GM12878 (cell line): Measurements from ENCODE around the gene YPEL3. TPM values are rescaled to one million over a fixed set of nuclear protein-coding genes. Genes with fewer than 3 reads are reported as not detected.
A peak's percentile ranks its signal among the peaks of the same experiment; 100 is the strongest.

Source experiments
- ATF3 ChIP-seq: IDR thresholded peaks from 2 replicates; pipeline ENCODE4 v1.6.1; 2011; ENCODE audit warnings: low read depth, mild to moderate bottlenecking, low read length, moderate library complexity, borderline replicate concordance; ENCODE audit errors: extremely low read depth
- CBX3 ChIP-seq: fragments of 200-600 bp; sonication (generic); IDR thresholded peaks from 2 replicates; pipeline ENCODE4 v1.6.1; 2016; ENCODE audit warnings: low read depth, borderline replicate concordance
- CBX5 ChIP-seq: sonication (generic); IDR thresholded peaks from 2 replicates; pipeline ENCODE4 v1.6.1; 2016; ENCODE audit warnings: low read depth, moderate library complexity, mild to moderate bottlenecking, inconsistent platforms
- CHD1 ChIP-seq: IDR thresholded peaks from 2 replicates; pipeline ENCODE4 v1.6.1; 2012; ENCODE audit warnings: low read depth, low read length, improper control_type of control experiment
- CHD2 ChIP-seq: IDR thresholded peaks from 2 replicates; pipeline ENCODE4 v1.6.1; 2011; ENCODE audit warnings: low read depth, low read length, improper control_type of control experiment, borderline replicate concordance
- DPF2 ChIP-seq: fragments of 450-650 bp; IDR thresholded peaks from 2 replicates; pipeline ENCODE4 v1.6.1; 2017; ENCODE audit warnings: mild to moderate bottlenecking
- EED ChIP-seq: sonication (generic); IDR thresholded peaks from 2 replicates; pipeline ENCODE4 v1.6.1; 2016; ENCODE audit warnings: antibody characterized with exemption, low read depth
- HSF1 ChIP-seq: fragments of 150-350 bp; IDR thresholded peaks from 2 replicates; pipeline ENCODE4 v1.6.1; 2014; ENCODE audit warnings: mild to moderate bottlenecking, low read depth, low read length
- MTA3 ChIP-seq: IDR thresholded peaks from 2 replicates; pipeline ENCODE4 v1.6.1; 2012; ENCODE audit warnings: low read length, inconsistent platforms, borderline replicate concordance
- MXI1 ChIP-seq: fragments of 150-350 bp; IDR thresholded peaks from 2 replicates; pipeline ENCODE4 v1.6.1; 2011; ENCODE audit warnings: low read depth, mild to moderate bottlenecking, inconsistent platforms, low read length, improper control_type of control experiment
- NFYB ChIP-seq: IDR thresholded peaks from 2 replicates; pipeline ENCODE4 v1.6.1; 2011; ENCODE audit warnings: low read depth, mild to moderate bottlenecking, low read length, improper control_type of control experiment, moderate library complexity; ENCODE audit not compliant: insufficient read depth
- POLR2A ChIP-seq: IDR thresholded peaks from 2 replicates; pipeline ENCODE4 v1.6.1; 2011; ENCODE audit warnings: low read depth, mild to moderate bottlenecking, low read length
- RELB ChIP-seq: fragments of 450-650 bp; IDR thresholded peaks from 2 replicates; pipeline ENCODE4 v1.6.1; 2017; ENCODE audit warnings: low read depth, mild to moderate bottlenecking, moderate library complexity
- SIX5 ChIP-seq: IDR thresholded peaks from 2 replicates; pipeline ENCODE4 v1.6.1; 2011; ENCODE audit warnings: mild to moderate bottlenecking, low read depth, low read length, moderate library complexity; ENCODE audit not compliant: severe bottlenecking
- SMARCA5 ChIP-seq: fragments of 450-650 bp; IDR thresholded peaks from 2 replicates; pipeline ENCODE4 v1.6.1; 2017; ENCODE audit warnings: mild to moderate bottlenecking
- SREBF1 ChIP-seq: IDR thresholded peaks from 2 replicates; pipeline ENCODE4 v1.6.1; 2012; ENCODE audit warnings: mild to moderate bottlenecking, low read length
- STAT1 ChIP-seq: fragments of 450-650 bp; conservative IDR thresholded peaks from 2 replicates; pipeline ENCODE4 v1.6.1; 2014; ENCODE audit warnings: antibody characterized with exemption, mild to moderate bottlenecking
- TAF1 ChIP-seq: IDR thresholded peaks from 2 replicates; pipeline ENCODE4 v1.6.1; 2011; ENCODE audit warnings: mild to moderate bottlenecking, low read depth, low read length, borderline replicate concordance
- TCF12 ChIP-seq: IDR thresholded peaks from 2 replicates; pipeline ENCODE4 v1.6.1; 2011; ENCODE audit warnings: low read depth, mild to moderate bottlenecking, low read length
- WRNIP1 ChIP-seq: IDR thresholded peaks from 2 replicates; pipeline ENCODE4 v1.6.1; 2011; ENCODE audit warnings: low read depth, low read length, improper control_type of control experiment, borderline replicate concordance
- ZNF384 ChIP-seq: IDR thresholded peaks from 2 replicates; pipeline ENCODE4 v1.6.1; 2012; ENCODE audit warnings: low read depth, mild to moderate bottlenecking, low read length, improper control_type of control experiment, borderline replicate concordance
- polyA plus RNA-seq, 11 experiments: library from polyadenylated mRNA; depleted of rRNA in 4 of 11; unstranded in 6 of 11; stranded (reverse) in 5 of 11; fragments of >200 nt; fragmentation: Nextera tagmentation in 4 of 11; fragmentation: Illumina TruSeq in 1 of 11; extraction: Ambion mirVana in 4 of 11; extraction: Trizol in 1 of 11; gene quantifications; 1 replicate in 1 of 11; 2 replicates in 10 of 11; pipeline versions ENCODE4 v1.2.1 to v1.2.3, GENCODE V29; 2011 to 2016; ENCODE audit warnings: inconsistent platforms in 2 of 11, missing spikeins in 2 of 11, low read depth in 1 of 11
- total RNA-seq, 4 experiments: library from RNA; depleted of rRNA in 3 of 4; stranded (reverse); fragments of >200 nt in 3 of 4; fragmentation: Illumina TruSeq in 1 of 4; extraction: Trizol in 1 of 4; gene quantifications; 2 replicates each; pipeline versions ENCODE4 v1.2.1 to v1.2.3, GENCODE V29; 2013 to 2021
- TF ChIP-seq, protein P1 (sequence below): fragments of 450-650 bp; IDR thresholded peaks from 2 replicates; pipeline ENCODE4 v1.6.1; 2017; ENCODE audit warnings: borderline replicate concordance
- TF ChIP-seq, protein P2 (sequence below): fragments of 150-350 bp; IDR thresholded peaks from 2 replicates; pipeline ENCODE4 v1.6.1; 2016; ENCODE audit warnings: low read depth, low read length

YPEL3 gene
- total and polyA plus RNA-seq, 10 of the 15 experiments (the other 5 are each of a cell fraction or from before 2014, with no cell fraction given) = 1.3 to 22.0 (median 12.1) TPM

DNA sequence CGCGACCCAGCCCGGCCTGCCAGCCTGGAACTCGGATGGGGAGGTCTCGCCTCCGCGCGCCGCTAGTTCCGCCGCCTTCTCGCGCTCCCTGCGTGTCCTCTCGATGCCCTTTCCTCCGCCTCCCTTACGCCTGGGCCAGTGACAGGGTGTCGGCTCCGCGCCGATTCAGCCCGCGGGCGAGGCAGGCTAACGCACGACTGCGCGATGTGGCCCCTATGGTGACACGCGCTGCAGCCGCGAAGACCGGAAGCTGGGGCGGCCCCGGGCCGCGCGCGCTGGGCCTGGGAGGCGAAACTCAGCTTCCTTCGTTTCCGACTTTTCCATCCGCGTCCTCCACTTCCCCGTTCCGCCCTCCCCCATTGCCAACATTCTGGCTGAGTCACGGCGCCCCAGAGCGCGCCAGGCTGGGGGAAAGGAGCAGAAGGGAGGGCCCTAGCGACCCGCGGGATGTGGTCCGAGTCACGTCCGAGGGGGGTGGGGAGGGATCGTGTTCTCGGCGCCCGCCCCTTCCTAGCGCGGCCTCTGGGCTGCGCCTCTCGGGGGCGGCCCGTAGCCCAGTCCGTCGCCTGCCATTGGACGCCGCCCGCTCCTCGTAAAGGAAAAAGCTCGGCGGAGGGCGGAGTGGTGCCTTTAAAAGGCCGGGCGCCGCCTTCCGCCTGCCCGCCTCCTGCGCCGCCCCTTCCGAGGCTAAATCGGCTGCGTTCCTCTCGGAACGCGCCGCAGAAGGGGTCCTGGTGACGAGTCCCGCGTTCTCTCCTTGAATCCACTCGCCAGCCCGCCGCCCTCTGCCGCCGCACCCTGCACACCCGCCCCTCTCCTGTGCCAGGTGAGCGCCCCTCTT, 30.7 kb downstream of the YPEL3 start, which contains the start of gene ALDOA (continued):
- TF ChIP-seq CHD2 = peak; percentile 89
- TF ChIP-seq POLR2A = peak; percentile 86
- TF ChIP-seq TCF12 = no peak
- peak; percentile 90 for TF ChIP-seq EED
- no peak for TF ChIP-seq CBX5
- TF ChIP-seq WRNIP1 = no peak
- TF ChIP-seq CBX3 = no peak
- no peak for TF ChIP-seq ZNF384
- TF ChIP-seq, protein P1, sequence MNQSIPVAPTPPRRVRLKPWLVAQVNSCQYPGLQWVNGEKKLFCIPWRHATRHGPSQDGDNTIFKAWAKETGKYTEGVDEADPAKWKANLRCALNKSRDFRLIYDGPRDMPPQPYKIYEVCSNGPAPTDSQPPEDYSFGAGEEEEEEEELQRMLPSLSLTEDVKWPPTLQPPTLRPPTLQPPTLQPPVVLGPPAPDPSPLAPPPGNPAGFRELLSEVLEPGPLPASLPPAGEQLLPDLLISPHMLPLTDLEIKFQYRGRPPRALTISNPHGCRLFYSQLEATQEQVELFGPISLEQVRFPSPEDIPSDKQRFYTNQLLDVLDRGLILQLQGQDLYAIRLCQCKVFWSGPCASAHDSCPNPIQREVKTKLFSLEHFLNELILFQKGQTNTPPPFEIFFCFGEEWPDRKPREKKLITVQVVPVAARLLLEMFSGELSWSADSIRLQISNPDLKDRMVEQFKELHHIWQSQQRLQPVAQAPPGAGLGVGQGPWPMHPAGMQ = no peak
- TF ChIP-seq MXI1 = peak; percentile 85; the same call in 1 of the 2 replicates
- TF ChIP-seq DPF2 = peak; percentile 91
- peak; percentile 78 for TF ChIP-seq SMARCA5
- no peak for TF ChIP-seq MTA3
- no peak for TF ChIP-seq SREBF1
- no peak for TF ChIP-seq HSF1
- peak; percentile 87 for TF ChIP-seq RELB
- peak; percentile 80; the same call in 1 of the 2 replicates for TF ChIP-seq NFYB
- TF ChIP-seq CHD1 = 0 out of 2 replicates have a peak, but pooled peaks have one; percentile 58
- peak; percentile 62; the same call in 1 of the 2 replicates for TF ChIP-seq TAF1
- no peak for TF ChIP-seq ATF3
- TF ChIP-seq, protein P2, sequence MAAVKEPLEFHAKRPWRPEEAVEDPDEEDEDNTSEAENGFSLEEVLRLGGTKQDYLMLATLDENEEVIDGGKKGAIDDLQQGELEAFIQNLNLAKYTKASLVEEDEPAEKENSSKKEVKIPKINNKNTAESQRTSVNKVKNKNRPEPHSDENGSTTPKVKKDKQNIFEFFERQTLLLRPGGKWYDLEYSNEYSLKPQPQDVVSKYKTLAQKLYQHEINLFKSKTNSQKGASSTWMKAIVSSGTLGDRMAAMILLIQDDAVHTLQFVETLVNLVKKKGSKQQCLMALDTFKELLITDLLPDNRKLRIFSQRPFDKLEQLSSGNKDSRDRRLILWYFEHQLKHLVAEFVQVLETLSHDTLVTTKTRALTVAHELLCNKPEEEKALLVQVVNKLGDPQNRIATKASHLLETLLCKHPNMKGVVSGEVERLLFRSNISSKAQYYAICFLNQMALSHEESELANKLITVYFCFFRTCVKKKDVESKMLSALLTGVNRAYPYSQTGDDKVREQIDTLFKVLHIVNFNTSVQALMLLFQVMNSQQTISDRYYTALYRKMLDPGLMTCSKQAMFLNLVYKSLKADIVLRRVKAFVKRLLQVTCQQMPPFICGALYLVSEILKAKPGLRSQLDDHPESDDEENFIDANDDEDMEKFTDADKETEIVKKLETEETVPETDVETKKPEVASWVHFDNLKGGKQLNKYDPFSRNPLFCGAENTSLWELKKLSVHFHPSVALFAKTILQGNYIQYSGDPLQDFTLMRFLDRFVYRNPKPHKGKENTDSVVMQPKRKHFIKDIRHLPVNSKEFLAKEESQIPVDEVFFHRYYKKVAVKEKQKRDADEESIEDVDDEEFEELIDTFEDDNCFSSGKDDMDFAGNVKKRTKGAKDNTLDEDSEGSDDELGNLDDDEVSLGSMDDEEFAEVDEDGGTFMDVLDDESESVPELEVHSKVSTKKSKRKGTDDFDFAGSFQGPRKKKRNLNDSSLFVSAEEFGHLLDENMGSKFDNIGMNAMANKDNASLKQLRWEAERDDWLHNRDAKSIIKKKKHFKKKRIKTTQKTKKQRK = no peak
- no peak for TF ChIP-seq SIX5
- TF ChIP-seq STAT1 = peak; percentile 82; the same call in 1 of the 2 replicates
